GM10847 (cell line): ENCODE results near the gene MRC1.

Experiments used
- POLR2A ChIP-seq: IDR thresholded peaks from 2 replicates; pipeline ENCODE4 v1.6.1; 2011; ENCODE audit not compliant: insufficient read length; ENCODE audit errors: extremely low read depth

MRC1 gene

DNA sequence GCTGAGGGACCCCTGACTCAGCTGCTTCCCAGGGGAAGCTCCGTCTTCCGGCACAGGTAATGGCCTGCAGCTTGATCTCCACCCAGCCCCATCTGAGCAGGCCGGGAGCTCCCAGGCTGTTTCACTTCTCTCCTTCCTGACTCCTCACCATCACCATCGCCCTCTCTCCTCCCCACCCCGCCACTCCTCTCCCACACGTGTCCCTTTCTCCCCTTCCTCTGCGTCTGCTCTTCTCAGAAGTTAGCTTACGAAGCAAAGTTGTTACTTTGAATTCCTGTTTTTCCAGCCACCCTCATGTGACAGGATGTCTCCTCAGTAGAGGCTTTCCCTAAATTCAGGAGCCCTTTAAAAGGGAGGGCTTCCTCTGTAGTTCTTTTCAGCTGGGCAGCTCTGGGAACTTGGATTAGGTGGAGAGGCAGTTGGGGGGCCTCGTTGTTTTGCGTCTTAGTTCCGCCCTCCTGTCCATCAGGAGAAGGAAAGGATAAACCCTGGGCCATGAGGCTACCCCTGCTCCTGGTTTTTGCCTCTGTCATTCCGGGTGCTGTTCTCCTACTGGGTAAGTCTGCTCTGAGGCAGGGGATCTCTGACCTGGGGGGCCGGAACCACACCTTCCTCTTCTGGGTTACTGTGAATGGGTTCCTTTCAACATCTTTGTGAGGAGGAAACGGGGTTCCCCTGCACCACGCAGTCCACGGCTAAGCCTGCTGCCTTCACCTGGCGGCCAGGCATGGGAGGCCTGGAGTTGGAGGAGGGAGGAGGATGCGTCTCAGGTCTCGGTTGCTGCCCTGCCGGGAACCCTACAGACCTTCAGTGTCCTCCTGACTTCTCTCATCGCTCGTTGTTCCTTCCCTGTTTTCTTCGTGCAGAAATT, at the start of gene MRC1:
Gene MRC1 (plus strand): TSS at position 378 of the 871 bp plus-strand sequence. CDS start 118 bp downstream, at position 496.
- no peak for TF ChIP-seq POLR2A

DNA sequence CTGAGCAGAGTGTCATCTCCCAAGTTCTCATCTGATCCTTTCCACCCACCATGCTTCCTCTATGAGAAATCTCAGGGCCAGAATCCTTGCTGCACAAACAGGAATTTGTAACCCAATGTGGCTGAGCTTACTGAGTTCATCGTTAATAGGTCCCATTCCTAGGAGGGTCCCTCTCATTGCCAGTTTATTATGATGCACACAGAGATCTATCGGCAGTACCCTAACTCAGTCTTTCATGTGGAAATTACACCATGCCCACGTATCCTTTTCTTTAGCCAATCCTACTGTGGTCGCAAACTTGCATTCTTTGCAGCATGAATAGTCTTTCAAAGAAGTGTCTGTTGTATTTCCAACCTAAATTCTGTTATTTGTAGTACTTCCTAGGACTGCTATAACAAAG, 45.0 kb upstream of the MRC1 start:
- TF ChIP-seq POLR2A, result no peak

DNA sequence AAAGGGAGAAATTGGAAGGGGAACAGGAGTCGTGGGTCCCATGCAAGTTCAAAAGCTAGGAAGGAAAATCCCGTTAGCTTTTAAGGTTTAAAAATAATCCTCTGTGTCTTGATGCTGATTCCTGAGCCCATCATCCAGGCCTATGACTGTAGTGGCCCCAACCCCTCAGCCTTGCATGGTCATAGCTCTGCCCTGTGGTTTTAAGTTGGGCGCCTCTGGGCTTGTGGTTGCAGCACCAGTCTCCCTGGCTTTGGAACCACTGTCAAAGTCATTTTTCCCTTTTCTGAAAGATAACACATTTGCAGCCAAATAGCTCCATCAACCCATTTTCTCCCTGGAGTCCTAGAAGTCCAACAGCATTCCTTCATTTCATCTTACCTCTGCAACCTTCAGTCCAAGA, 43.5 kb upstream of the MRC1 start:
- no peak for TF ChIP-seq POLR2A

DNA sequence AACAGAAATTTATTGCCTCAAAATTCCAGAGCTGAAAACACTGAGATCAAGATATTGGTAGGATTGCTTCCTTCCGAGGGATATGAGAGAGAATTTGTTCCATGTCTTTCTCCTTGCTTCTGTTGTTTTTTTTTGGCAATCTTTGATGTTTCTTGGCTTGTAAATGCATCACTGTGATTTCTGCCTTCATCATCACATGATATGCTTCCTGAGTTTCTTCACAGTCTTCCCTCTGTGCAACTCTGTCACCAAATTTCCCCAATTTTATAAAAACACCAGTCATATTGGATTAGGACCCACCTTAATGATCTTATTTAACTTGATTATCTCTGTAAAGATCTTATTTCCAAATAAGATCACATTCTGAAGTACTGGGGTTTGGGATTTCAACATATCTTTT, 42.4 kb upstream of the MRC1 start:
- TF ChIP-seq POLR2A, result no peak

DNA sequence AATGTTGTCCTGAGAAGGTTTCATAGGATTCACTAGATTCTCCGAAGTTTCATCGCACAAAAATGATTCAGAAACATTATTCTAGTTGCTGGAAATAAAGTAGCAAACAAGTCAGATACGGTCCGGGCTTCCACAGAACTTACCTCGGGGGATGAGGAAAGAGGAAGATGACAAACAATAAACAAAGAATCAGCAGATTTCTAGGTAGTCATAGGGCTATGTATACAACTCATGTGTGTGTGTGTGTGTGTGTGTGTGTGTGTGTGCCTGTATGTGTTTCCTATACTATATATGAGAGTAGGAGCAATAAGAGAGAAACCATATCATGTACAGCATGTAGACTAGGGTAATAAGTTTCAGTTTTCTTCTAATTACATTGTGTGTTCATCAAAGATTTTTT, 40.7 kb upstream of the MRC1 start:
- TF ChIP-seq POLR2A, result no peak

DNA sequence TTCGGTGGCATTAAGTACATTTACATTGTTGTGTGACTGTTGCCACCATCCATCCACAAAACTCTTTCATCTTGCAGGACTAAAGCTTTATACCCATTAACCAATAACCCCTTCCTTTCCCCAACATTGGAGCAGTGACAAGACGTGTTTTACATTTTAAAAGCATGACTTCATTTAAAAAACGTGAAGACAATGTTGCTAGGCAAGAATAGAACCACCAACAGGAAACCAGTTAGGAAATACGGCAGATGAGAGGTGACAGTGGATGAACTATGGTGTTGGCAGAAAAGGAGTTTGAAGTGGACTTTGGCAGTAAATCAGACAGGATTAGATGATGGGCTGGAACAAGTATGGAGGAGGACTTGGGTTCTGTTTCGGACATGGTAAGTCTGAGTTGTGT, 40.2 kb upstream of the MRC1 start:
- TF ChIP-seq POLR2A, result no peak

DNA sequence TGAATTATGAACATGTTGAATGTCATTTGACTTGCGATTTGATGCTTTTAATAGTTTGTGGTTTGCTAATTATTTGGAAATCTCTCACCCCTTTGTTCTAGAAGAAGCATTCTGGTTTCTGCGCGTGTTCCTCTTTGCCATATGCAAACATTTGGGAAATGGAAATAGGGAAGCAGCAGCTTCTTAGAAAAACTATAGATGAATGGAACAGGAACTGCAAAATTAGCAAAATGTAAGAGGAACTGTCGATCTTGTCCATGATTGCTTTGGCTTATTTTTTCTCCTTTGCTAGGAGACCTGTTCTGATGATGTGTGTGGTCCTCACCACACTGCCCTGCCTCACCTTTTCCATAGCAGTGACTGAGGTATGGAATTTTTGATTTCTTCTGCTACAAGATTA, 38.1 kb upstream of the MRC1 start:
- no peak for TF ChIP-seq POLR2A

DNA sequence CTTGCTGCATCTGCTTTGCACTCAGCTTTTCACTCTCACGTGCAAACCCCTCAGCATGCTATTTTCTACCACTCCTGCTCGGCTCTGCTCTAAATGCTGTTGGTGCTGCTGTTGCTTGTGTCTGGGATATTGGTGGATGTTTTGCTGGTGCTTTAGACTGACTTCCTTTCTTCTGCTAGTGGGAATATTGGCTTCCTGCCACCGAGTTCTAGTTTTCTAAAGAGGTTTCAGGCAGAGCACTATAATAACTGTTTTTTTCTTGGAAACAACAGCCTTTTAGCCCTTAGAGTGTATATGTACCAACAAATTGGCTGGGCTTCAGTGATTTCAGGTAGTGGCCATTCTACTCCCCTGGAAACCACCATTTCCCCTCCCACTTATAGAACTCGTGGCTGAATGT, 29.4 kb upstream of the MRC1 start:
- TF ChIP-seq POLR2A, result no peak

DNA sequence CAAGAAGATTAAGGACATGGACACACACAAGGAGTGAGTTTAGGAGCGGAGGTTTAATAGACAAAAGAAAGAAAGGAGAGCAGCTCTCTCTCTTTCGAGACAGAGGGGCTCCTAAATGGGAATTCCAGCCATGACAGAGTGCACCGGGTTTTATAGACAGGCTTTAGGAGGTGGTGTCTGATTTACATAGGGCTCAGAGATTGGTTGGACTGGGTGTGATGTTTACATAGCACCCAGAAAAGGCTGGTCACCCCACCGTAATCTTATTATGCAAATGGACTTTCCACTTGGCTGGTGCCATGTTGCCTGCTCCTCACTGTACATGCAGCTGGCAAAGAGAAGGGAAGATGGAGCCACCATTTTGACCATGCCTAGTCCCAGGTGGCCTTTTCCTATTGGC, 28.4 kb upstream of the MRC1 start:
- no peak for TF ChIP-seq POLR2A

DNA sequence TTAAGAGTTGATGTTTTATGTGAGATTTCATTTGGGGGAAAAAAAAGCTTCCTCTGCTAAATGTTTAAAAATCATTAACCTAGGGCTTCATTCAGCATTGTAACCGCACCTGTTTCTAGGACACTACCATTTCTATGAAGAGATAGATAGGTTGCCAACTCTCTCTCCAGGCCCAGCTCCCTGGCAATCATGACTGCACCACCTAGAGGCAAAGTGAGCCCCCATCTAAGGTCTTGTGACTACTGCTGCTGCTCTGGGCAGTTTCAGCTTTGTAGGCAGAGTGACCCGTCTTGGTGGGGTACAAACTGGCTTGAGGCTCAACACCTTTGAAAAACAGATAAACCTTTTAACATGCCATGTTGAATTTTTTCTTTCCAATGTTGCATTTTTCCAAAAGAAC, 27.3 kb upstream of the MRC1 start:
- TF ChIP-seq POLR2A, result no peak

DNA sequence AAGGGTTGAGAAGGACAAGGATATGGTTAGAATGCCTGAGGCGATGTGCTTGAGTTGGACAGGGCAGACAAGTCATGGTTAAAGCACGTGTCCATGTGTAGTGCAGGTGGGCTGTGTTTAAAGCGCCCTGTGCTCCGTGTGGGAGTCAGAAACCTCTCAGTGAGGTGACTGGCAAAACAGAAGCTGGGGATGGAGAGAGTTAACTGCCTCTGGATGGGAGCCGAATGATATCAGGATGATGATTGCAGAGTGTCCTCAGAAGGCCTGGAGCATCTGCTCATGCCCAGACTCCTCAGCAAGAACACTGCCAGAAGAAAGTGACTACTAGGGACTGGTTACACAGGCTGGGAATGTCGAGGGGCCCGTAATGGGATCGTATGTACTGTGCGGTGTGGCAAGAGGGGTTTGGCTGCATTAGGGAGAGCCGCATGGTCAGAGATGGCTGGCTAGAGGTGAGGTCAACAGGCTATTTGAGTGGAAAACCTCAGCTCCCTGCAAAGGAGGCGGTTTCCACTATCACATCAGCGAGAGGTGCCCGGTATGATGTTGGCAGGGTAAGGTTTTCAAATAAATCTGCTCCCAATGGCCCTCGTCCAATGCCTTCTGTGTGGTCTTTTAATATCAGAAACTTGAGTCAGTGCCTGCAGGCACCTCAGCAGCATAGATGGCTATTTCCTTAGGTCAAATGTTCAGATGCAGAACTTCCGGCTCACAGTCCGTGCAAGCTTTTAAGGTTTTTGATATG, 26.1 kb upstream of the MRC1 start:
- TF ChIP-seq POLR2A, result no peak

DNA sequence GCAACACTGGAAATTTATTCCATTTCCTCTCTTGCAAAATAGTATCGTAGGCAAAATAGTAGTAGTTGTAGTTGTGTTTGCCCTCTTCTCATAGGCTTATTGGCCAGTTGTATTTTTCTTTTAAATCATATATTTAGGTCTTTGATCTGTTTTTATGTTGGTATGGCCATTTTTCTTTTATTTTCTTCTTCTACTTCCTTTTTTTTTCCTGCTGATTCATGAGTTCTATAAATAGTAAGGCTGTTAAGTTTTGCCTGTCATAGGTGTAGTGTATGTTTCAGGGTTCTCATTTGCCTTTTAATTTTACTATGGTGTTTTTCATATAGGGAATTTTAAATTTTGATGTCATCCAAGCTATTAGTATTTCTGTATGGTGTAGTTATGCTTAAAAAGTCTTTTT, 25.4 kb upstream of the MRC1 start:
- TF ChIP-seq POLR2A, result no peak

DNA sequence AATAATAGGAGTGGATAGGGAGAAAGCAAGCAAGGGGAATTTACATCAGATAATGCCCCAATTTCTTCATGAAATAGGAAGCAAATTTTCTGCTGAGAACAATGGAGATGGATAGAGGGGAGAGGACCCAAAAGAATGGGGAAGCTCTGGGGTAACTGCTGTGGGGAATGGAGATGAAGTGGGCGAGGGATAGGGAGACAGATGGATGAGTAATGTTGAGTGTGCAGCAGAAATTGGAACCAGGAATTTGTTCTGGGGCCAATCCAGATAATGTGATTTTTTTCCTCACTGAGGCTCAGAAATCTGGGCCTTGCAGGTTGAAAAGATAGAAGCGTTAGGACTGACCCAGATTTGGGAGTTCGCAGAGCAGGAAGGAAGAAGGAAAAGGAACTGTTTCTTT, 24.5 kb upstream of the MRC1 start:
- no peak for TF ChIP-seq POLR2A

DNA sequence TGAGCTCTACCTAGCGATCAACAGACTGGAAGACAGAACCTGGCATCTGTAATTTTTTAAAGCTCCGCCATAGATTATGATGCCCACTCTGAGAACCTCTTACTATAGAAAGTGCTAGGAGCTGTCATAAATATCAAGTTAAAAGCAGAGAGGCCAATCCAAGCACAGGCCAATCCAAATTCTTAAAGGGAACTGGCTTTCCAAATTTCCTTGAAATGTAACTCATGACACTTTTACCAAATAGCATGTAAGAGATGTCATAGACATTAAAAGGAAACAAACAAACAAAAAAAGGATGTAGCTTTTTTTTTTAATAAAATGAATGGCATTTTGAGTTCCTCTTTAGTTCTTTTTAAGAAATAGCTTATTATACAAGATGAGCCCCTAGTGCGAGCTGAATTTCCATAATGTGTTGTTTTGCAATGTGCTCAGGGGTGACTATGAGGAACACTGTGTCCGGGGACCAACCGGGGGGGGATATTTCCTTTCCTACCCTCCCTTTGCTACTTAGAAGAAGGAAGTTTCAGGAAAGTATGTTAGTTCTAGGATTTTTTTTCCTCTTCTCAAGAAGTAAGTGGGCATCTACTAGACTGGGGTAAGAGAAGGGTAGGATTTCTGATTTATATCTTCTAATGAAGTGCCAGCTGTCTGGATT, 23.7 kb upstream of the MRC1 start:
- no peak for TF ChIP-seq POLR2A

DNA sequence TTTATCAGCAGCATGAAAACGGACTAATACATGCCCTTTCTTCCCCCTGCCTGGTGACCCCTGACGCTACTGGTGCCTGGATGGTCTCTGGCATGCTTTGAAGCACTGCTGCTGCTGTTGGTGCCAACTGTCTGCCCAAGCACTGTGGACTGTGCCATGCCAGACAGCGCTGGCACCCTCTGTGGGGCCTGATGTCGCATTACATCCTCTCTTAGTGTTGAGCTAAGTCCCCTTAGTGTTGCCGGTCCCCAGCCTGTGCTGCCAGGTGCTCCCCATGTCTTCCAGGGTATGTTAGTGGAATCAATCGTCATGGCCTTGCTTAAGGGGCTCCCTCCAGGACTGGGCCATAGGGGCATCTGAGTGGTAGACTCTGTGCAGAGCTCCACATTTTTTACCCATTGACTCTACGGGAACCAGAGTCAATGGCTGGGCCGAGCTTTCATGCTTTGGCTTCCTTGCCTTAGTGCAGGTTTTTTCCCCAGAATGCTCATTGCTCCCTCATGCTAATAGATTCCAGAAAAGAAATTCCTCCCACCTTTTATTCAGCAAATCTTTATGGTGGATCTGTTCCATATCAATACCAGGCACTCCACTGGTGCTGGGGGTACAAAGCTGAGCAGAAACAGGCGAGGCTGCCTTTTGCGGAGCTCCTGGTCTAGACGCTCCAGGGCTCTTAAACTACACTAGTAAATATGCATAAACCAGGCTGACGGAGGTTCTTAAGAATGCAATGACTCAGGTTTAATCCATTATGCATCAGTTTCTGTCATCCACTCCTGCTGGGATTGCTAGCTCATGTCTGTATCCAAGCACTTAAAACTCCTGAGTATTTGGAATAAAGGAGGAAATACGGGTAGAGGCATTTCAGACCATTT, 21.8 kb upstream of the MRC1 start:
- TF ChIP-seq POLR2A, result no peak
